HG02981 (cell line): Measurements from ENCODE around the gene PHF20.
"Not testable (repeated sequence)": the region's sequence is repeated elsewhere in the genome, so short reads cannot be mapped to it uniquely, and the experiment has no call there.

Source experiments
- ATAC-seq: cut with Tn5 transposase; IDR thresholded peaks from one replicate; pipeline ENCODE4 v1.9.1; 2021; ENCODE audit warnings: mild to moderate bottlenecking, moderate library complexity; ENCODE audit not compliant: unreplicated experiment

PHF20 gene

DNA sequence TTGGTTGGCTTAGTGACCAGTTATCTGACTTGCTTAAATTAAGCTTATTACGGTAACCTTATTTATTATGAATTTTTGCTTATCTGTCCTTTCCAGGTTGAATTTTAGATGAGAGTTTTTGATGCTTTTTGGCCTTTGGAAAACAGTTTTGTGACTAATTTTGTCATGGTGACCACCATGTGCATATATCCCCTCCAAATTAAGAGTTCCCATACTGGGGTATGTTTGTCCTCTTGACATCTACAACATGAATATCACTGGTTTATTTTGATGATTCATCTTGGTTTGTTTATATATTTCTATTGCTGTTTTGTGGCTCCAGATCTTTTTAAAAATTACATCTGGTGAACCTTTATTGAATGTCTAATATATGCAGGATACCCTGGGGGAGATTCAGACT, 61.4 kb downstream of the PHF20 start:
- ATAC-seq: no peak

DNA sequence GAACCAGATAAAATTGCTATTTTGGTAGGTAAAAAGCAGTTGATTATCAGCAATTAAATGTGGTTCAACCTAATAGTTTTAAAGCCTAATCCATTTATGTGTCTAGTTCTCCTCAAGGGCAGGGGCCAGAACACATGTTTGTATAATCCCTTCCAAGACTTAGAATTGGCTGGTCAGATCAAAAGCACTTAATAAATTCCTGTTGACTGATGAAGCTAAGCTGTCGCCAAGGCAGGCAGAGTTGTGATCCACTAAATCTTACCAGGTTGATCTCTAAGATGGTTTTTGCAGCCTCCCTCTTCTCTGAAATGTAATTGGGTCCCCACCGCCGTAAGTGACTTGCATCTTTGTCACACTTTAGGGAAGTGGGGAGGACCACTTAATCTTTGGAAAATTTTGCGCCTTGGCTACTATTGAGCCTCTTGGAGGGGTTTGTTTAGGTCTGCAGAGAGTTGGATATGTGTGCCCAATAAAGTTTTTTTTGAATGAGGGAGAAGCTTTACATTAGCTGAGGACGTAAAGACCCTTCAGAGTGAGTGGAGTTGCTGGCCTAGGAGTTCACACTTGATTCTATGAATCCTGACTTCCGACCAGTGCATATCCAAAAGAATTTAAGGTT, 65.9 kb downstream of the PHF20 start:
- ATAC-seq: no peak

- no peak for ATAC-seq
These were observed 66.4 kb downstream of the PHF20 start for GRCh38 chr20:35838205-35838604.

DNA sequence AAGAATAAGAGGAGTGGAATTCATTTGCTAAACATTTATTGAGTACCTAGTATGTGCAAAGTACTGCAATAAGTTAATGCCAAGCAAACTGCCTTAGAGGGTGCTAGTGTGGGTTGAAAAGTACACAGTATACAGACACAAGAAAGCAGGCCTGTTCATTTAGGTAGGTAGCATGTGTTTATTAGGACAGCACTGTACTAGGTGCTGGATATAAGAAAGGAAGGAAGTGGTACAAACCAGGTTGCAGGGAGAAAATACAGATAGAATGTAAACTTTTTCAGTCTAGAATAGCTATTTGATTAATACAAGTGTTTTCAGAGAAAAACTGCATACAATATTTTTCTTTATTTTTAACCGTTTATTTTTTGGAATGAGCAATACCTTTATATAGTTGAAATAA, 68.1 kb downstream of the PHF20 start:
- no peak for ATAC-seq

- ATAC-seq: no peak
These were observed 68.6 kb downstream of the PHF20 start for GRCh38 chr20:35840421-35840820.

DNA sequence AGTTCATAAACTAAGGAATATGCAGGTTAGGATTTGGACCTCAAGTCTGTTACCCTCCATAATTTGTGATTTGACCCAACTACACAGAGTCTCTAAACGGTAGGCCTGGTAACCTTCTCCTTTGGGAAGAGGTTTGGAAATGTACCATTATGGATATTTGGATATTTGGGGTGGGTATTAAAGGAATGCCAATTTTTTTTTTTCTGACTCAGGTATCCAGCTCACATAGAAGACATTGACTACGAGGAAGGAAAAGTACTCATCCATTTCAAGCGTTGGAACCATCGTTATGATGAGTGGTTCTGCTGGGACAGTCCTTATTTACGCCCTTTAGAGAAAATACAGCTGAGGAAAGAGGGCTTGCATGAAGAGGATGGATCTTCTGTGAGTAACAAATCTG, 70.5 kb downstream of the PHF20 start:
- ATAC-seq: no peak

DNA sequence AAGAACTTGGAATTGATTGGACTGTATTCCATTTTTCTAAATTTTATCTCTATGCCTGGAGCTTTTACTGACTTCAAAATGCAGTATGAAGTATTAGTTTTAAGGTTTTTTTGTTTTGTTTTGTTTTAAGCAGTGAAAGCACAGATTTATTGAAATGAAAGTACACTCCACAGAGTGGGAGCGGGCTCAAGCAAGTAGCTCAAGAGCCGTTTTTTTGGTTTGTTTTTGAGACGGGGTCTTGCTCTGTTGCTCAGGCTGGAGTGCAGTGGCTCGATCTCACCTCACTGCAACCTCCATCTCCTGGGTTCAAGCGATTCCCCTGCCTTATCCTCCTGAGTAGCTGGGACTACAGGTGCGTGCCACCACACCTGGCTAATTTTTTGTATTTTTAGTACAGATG, 72.1 kb downstream of the PHF20 start:
- ATAC-seq: not testable (repeated sequence)

GRCh38 chr20:35845561-35845960, 73.7 kb downstream of the PHF20 start:
- ATAC-seq: no peak

GRCh38 chr20:35849706-35850105, 77.9 kb downstream of the PHF20 start:
- ATAC-seq: no peak

- ATAC-seq: not testable (repeated sequence)
These were observed 79.8 kb downstream of the PHF20 start for GRCh38 chr20:35851659-35852058.

- no peak for ATAC-seq
These were observed 83.0 kb downstream of the PHF20 start for GRCh38 chr20:35854713-35855348.

DNA sequence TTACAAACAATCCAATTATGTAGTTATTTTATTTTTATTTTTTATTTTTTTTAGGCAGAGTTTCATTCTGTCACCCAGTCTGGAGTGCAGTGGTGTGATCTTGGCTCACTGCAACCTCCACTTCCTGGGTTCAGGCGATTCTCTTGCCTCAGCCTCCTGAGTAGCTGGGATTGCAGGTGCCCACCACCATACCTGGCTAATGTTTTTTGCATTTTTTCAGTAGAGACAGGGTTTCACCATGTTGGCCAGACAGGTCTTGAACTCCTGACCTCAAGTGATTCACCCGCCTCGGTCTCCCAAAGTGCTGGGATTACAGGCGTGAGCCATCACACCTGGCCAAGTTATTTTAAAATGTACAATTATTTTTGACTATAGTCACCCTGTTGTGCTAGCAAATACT, 83.8 kb downstream of the PHF20 start:
- ATAC-seq: not testable (repeated sequence)

- no peak for ATAC-seq
These were observed 85.1 kb downstream of the PHF20 start for GRCh38 chr20:35856866-35857265.

DNA sequence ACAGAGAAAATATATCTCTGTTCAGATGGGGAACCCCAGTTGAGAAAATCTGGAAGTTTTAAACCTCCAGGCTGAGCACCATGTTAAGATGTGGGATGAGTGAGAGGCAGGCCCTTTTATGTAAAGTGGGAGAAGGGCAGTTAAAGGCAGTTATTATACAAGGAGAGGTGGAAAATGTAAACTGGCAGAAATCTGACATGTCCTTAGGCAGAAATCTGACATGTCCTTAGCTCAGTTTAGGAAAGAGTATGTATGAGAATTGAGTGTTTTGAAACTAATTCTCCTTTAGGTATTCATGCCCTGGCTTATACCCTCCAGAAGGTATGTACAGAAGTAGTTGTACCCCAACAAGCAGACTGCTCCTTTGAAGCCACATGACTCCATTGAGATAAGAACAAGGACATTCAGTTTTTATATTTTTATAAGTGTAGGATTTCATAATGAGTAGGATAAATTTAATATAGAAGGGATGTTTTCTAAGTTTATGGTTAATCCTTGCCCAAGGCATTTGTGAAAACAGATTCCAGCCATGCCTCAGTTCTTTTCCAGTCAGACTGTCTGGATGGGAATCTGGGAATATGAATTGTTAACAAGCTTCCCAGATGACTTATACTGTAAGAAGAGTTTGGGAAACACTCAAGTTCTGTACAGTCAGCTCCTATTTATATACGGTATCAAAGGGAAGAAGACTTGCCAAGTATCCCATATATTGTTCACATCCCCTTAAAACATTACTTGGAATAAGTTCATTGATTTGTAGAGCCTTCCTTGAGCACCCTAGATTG, 94.8 kb downstream of the PHF20 start:
- no peak for ATAC-seq

- no peak for ATAC-seq
These were observed 98.9 kb downstream of the PHF20 start for GRCh38 chr20:35870541-35871258.

GRCh38 chr20:35871259-35871771, 99.5 kb downstream of the PHF20 start:
- ATAC-seq: no peak

DNA sequence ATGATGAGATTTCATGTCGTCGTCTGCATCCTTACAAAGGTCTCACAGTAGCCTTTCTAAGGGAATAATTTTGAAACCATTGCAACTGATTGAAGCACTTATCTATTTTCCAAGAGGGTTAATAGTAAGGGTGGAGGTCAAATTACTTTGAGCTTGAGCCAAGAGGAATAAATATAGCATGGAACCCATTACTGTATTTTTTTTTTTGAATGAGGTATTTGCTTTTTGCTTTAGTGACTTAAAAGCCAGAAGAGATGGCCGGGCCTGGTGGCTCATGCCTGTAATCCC, 104.2 kb downstream of the PHF20 start:
- no peak for ATAC-seq

DNA sequence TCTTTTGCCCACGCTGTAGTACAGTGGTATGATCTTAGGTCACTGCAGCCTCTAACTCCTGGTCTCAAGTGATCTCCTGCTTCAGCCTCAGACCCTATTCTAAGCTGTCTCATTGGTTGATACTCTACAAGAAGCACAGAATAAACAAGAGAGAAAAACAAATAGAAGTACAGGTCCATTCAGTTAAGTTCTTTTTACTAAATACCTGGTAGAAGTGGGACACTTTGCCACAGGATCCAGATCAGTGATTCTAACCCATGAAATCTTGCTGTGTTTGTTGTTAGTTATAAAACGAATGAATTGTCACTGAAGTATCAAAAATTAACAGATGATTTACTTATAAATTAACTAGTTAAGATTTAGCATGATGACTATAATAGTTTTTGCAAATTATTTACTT, 105.8 kb downstream of the PHF20 start:
- ATAC-seq: no peak

DNA sequence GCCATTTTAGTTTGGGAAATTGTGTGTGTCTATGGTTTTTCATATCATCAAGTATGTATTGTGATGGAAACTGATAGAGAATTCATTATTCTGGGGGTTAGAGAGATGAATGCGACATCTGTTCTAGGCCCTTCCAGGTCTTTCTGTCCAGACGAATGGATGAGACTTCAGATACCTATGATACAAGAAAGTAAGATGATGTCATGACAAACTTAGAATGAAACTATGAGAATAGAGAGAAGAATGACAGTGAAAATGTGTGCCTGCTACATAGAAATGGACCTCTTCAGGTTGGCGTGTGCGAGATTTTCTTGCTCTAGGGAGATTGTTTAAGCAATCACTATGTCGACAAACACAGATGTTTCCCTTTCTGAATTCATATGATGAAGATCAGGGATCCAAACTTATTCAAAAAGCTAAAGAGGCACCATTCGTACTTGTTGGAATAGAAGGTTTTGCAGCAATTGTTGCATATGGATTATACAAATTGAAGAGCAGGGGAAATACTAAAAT, 106.4 kb downstream of the PHF20 start:
- no peak for ATAC-seq

DNA sequence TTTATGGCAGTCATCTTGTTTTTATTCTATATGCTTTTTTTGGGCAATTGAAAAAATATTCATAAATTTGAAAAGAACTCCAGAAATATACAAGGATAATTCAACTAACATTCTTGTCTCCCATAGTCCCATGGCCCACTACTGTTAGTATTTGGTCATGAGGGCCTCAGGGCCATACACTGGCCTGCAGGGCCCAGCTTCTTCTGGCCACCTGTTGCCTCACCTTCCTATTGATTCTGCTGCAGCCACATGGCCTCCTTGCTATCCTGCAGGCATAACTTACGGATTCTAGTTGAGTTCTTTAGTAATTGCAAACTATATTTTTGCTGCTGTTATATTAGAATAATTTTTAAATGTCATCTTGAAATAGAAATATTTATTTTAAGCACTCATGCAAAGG, 109.9 kb downstream of the PHF20 start:
- no peak for ATAC-seq

DNA sequence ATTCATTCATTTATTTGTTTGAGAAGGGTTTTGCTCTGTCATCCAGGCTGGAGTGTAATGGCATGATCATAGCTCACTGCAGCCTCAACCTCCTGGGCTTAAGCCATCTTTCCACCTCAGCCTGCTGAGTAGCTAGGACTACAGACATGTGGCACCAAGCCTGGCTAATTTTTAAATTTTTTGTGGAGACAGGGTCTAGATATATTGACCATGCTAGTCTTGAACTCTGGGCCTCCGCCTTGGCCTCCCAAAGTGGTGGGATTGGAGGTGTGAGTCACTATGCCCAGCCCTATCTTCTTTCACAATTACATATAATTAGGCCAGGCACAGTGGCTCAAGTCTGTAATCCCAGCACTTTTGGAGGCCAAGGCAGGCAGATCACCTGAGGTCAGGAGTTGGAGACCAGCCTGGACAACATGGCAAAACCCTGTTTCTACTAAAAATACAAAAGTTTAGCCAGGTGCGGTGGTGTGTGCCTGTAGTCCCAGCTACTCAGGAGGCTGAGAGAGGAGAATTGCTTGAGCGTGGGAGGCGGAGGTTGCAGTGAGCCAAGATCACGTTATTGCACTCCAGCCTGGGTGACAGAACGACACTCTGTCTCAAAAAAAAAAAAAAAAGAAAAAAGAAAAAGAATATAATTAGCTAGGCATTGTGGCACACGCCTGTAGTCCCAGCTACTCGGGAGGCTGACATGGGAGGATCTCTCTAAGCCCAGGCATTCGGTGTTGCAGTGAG, 110.8 kb downstream of the PHF20 start:
- not testable (repeated sequence) for ATAC-seq
